ENCODE data around the gene YAP1.

DNA sequence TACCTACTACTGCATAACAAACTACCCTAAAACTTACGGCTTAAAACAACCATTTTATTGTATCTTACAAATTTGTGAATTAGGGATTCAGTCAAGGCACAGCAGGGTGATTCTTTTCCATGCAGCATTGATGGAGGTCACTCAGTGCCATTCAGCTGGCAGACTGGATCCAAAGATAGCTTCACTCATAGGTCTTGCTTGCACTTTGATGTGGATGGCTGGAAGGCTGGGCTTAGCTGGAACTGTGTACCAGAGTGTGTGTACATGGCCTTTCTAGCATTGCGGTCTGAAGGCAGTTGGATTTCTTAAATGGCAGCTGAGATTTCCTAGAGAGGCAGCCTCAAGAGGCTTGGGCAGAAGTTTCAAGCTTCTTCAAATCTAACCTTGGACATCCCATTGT lies 25.0 kb downstream of the YAP1 start:
- TF ChIP-seq, protein P1, sequence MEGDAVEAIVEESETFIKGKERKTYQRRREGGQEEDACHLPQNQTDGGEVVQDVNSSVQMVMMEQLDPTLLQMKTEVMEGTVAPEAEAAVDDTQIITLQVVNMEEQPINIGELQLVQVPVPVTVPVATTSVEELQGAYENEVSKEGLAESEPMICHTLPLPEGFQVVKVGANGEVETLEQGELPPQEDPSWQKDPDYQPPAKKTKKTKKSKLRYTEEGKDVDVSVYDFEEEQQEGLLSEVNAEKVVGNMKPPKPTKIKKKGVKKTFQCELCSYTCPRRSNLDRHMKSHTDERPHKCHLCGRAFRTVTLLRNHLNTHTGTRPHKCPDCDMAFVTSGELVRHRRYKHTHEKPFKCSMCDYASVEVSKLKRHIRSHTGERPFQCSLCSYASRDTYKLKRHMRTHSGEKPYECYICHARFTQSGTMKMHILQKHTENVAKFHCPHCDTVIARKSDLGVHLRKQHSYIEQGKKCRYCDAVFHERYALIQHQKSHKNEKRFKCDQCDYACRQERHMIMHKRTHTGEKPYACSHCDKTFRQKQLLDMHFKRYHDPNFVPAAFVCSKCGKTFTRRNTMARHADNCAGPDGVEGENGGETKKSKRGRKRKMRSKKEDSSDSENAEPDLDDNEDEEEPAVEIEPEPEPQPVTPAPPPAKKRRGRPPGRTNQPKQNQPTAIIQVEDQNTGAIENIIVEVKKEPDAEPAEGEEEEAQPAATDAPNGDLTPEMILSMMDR (IDR thresholded peaks at IDR 0.05; ENCODE audit: low read depth, low read length, poor library complexity, severe bottlenecking) = no peak
- TF ChIP-seq EZH2phosphoT487 (IDR thresholded peaks at IDR 0.05; ENCODE audit: borderline replicate concordance, low read length) = no peak
